T-helper 9 cell (primary cell): ENCODE measurements around the gene DDX1.

Source experiments
- DNase-seq: peaks from one replicate; pipeline ENCODE4 v3.0.0-alpha.2; 2020

DDX1 gene

DNA sequence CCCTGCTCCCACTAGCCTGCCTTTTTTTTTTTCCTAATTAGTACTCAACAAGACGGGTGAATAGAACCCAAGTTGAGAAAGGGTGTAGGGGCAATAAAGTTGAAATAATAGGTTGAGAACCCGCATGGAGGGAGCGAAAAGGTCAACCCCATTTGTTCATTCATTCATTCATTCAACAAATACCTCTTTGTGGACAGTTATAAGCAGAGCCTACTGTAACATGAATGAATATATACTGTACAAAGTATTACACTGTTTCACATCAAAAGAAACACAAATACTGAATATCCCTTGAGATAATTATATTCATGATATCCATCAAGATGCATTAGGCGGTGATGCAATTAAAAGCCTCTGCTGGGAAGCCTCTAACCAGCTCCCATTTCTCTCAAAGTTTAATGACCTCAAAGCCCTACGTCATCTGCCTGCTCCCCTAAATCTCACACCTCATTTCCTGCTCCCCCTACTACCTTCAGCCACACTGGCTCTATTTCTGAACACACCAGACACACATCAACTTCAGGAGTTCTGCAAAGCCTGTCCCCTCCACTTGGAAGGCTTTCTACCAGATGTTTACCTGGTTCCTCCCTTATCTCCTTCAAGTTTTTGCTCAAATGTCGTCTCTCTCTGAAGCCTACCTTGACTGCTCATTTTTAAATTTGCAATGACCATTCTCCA, 29.2 kb upstream of the DDX1 start:
- DNase-seq: no peak

DNA sequence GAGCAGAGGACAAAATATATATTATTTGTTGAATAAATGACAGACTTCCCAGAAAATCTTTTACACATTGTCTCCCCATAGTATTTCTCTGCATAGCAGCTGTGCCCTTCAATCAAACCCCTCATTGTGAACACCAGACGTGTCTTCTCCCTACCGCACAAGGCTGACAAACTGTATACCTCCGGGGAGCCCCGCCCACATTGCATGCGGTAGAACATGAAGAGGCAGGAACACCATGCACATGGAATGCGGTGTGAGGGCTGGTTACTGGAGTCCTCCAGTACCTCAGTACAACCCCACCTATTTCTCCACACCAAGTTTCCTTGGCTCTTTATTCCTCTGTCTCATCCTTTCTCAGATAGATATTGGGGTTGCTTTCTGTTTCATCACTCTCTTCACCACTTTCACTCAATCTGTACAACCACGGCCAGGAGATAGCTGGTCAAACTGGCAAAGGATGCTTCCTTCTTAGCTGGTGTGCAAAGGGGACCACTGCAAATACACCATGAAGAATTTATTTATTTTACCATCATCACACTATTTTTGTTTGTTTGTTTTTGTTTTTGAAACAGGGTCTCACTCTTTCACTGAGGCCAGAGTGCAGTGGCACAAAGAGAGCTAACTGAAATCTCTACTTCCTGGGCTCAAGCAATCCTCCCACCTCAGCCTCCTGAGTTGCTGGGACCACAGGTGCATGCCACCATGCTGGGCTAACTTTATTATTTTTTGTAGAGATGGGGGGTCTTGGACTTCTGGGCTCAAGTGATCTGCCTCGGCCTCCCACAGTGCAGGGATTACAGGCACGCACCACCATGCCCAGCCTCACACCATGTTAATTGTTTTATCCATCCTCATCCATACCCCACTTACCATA, 28.2 kb upstream of the DDX1 start:
- DNase-seq: no peak

DNA sequence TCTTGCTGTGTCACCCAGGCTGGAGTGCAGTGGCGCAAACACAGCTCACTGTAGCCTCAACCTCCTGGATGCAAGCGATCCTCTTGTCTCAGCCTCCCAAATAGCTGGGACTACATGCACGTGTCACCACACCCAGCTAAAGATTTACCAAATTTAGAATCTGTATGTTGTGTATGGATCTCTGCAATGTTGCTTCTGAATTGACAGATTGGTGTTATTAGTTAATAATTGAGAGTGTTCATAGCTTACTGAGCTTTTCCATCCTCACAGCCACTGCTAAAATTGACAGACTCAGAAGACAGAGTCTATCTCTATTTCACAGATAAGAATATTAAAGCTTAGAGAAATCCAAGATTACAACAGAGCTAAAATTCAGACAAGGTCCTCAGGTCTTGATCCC, 26.3 kb upstream of the DDX1 start:
- no peak for DNase-seq

DNA sequence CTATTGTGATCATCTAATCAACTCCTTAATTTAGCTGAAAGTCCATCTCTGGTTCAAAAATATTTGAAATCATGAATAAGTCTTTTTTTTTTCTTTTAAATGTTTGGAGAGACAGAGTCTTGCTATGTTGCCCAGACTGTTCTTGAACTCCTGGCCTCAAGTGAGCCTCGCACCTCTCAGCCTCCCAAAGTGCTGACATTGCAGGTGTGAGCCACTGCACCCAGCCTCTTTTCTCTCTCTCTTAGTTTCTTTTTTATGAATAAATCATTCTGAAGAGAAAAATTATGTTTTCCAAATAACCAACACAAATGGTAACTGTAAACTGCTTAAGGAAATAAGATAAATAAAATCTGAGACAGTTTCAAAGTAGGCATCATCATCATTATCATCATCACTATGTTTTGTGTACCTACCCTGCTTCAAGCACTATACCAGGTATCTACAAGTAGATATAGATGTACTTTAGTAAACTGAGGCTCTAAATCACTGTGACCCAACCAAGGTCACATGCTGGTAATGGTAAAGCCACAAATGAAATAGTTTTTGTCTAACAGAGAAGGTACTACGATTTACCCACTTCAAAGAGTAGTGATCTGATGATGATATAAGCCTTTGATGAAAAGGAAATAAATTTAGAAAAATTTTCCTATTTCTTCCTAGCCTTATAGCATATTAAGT, 25.5 kb upstream of the DDX1 start:
- DNase-seq: no peak

DNA sequence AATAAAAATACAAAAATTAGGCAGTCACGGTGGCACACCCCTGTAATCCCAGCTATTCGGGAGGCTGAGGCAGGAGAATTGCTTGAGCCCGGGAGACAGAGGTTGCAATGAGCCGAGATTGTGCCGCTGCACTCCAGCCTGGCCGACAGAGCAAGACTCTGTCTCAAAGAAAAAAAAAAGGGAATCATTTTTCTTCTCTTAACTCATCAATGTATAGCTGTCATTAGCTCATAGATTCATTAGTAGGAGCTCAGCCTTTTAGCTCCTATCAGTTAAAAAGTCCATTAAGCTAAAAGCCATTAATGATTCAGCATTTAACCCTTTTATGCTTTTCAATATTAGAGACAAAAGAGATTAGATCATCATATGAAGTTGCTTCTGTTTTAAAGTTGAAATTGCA, 24.8 kb upstream of the DDX1 start:
- no peak for DNase-seq

DNA sequence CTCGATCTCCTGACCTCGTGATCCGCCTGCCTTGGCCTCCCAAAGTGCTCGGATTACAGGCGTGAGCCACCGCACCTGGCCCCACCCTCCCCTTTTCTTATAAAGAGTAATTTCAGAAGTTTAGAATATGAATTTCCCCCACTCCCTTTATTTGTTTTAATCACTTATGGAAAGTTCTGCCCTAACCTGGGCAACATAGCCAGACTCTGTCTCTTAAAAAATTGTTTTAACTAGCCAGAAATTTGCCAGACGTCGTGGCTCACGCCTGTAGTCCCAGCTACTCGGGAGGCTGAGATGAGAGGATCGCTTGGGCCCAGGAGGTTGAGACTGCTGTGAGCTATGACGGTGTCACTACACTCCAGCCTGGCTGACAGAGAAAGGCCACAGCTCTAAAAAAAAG, 22.8 kb upstream of the DDX1 start:
- no peak for DNase-seq

DNA sequence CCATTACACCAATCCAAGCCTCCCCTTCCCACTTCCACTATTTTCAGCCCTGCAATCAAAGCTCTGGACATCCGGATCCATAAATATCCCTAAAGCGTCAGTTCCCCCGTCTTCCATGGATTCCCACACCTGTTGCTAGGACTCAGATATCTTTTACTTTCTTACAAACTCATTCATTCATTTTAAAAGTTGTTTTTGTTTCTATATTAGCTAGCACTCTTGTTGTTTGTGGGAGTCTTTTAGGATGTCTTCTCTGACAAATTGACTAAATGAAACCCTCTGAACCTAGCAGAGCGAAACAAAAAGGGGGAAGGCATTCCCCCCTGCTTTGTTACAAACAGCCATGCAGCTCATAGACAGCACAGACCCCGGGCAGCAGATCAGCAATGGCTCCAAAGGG, 21.6 kb upstream of the DDX1 start:
- no peak for DNase-seq

DNA sequence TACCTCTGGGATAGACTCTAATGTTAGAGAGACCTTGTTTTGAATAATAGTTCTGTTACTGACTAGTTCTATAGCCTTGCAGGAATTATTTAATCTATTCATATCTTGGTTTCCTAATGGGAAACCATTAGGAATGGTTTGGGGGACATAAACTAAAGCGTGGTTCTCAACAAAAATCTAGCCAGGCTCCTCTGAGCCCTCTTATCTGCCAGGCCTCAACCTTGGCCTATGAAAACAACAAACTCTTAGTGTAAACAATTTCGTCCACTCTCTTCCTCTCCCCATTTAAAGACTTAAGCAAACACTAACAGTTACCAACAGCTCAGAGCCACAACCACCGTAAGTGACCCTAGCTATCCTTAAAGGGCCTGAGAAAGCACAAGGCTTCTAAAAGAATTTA, 19.9 kb upstream of the DDX1 start:
- DNase-seq: no peak

DNA sequence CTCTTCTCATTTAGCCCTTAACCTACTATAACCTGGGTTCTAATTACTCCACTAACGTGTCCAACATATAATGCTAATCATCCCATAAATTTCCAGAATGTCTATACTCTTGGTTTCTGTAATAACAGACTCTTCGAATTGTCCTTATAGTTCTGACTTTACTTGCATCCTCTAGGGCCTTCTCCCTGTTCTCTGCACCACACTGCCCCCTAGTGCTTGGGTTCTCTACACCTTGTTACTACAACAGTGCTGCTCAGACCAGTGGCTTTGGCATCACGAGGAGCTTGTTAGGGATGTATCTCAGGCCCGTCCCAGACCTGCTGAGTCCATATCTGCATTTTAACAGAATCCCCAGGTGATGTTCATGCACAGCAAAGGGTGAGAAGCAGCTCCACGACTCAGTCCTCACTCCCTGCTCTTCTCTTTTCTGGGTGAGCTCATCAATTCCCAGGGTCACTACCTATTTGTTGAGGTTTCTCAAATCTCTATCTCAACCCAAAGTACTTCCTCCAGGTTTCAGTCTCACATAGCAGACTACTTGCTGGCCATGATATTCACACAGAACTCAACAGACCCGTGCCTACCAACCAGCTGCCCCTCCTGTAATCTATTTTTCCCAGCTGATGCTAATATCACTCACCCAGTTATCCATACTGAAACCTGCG, 14.5 kb upstream of the DDX1 start:
- peak; percentile 89 for DNase-seq

DNA sequence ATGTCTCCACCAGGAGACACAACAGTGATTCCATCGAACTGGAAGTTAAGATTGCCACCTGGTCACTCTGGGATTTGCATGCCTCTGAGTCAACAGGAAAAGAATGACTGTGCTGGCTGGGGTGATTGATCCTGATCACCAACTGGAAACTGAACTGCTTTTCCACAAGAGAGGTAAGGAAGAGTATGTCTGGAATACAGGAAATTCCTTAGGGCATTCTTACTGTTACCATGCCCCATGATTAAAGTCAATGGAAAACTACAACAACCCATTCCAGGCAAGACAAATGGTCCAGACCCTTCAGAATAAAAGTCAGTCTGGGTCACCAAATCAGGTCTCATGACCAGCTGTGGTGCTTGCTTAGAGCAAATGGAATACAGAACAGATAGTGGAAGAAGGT, 12.0 kb upstream of the DDX1 start:
- DNase-seq: no peak

DNA sequence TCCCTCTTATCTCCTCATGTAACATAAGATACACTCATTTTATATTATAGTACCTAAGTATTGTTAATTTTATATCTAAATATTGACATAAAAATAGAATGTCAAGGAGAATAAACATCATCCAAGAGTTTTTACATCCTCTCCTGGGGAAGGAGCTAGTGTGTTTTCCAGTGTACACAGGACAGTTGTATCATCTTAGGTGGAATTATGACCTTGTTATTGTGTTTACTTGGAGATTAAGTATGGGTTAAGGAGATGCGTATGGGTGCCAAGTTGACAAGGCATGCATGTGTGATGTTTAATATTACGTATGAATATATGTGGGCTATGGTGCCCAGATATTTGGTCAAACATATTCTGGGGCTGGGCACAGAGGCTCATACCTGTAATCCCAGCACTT, 11.2 kb upstream of the DDX1 start:
- no peak for DNase-seq

DNA sequence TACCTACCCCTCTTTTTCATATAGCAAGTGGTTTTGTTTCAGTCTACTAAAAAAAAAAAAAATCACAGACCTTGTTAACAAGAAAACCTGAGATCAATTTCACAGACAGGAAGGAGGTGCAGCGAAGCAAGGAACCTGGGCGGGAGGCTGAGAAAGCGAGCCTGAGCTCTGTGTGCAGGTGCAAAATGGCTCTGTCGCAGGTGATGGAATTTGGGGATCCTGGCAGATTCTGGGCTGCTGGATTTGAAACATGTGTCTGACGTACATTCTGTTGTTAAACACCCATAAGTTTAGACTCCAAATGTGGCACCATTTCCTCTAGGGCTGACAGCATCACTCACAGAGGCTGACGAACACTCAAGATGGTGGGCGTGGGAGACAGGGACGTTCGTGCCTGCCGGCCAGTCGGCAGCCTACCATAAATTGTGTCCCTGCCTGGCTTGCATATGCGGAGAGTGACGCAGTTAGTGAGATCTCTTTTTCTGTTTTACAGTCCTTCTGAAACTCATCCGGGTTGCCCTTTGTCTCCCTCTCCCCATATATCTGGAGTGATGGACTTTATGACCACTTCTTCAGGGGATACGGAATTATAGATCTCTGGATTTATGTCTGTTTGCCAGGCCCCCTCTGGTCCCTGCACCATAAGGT, 8.8 kb upstream of the DDX1 start:
- no peak for DNase-seq

DNA sequence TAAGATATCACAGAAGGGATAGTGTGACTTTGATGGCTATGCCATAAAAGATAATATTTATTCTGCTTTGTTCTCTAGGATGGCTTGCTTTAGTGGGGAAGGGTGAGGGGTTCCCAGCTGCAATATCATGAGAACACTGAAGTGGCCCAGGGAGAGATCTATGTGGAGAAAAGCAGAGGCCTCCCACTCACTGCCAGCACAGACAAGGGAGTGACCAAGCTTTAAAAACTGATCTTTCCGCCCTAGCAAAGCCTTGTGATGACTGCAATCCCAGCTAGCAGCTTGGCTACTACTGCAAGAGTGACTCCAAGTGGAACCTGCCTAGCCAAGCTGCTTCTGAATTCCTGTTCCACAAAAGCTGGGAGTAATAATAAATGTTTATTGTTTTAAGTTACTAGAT, 7.8 kb upstream of the DDX1 start:
- DNase-seq: no peak

DNA sequence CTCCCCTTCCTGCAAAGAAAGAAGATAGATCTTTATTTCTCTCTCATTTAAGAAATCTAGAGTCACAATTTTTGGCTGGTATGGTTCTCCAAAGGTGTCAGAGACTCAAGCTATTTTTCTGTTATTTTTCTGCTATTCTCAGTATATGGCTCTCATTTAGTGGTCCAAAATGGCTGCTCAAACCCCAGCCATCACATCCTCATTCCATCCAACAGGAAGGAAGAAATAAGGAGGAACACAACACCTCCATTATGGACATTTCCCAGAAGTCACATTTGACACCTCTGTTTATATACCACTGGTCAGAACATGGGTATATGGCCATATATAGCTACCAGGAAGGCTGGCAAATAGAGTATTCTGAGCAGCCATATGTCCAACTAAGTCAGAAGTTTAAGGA, 7.4 kb upstream of the DDX1 start:
- DNase-seq: no peak

DNA sequence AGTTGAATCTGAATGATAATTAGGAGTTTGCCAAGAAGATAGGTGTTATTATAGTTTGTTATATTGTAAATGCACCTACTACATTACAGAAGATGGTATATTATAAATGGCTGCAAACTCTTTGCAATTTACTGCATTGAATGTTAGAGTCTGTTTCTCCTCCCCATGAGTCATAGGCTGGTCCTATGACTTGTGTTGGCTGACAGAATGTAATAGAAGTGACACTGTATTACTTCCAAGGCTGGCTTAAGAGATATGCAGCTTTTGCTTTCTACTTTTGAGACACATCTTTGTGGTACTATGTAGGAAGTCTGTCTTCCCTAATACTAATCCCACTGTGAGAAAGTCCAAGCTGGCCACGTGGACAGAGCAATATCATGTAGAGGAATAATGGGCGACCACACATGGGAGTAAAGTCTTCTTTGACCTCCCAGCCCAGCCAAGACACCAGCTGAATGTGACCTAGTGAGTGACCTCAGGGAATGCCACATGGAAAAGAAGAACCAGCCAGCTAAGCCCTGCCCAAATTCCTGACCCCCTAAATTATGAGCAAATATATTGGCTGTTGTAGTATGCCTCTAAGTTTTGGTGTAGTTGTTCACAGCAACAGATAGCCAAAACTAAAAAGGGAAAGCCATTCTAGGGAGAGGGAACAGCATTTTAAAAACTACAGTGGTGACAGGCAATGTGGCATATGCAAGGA, 6.8 kb upstream of the DDX1 start:
- no peak for DNase-seq

DNA sequence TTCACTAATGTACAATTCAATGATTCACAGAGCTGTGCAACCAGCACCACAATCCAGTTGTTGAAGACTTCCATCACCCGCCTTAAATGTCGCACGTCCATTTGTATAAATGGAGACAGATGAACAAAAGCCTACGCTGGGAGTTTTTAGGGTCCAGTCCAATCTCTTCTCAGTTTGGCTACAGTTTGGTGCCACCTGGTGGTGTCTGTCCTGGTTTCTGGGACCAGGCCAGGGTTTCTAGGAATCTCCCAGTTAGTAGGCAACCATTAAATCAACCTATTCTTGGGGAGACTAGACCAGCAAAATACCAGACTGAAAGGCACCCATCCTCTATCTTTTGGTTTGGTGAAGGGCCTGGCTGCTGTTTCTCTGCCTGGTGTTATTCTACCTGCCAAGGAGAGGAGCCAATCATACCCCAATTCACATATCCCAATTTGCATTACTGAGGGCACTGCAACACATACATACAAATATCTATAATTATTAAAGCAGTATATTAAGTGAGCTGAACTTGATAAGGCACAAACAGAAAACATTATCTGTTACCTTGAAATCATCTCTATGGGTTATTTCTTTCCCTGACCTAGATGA, 3.2 kb upstream of the DDX1 start:
- DNase-seq: no peak

DNA sequence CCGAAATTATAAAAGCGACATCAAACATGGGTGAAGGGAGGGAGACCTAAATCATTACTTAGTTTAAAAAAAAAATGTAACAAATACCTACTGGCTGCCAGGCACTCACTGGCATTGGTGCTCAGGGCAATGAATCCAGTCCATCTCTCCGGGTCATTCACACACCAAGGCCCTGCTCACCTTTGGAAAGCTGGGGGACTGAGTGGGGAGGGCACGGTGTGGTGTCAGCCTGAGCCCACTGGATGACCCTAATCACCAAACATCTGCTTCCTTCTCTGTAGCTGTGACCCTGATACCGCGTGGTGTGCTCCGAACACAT, 336 bp upstream of the DDX1 start:
- DNase-seq: no peak

DNA sequence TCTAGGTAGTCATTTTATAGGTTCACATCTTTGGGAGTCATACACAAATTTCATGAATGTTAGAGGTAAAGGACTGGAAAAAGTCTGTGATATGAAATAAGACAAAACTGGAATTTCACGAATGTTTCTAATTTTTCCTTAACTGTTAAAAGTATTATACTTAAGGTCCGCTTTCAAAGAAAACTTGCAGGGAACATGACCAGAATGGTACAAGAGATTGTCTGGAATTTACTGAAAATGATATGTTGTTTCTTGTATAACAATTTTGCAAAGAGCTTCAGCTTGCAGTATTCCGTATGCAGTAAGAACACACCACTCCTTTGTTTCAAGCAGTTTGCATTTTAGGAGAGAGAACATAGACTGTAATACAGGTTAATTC, 1.6 kb downstream of the DDX1 start:
- DNase-seq: no peak

DNA sequence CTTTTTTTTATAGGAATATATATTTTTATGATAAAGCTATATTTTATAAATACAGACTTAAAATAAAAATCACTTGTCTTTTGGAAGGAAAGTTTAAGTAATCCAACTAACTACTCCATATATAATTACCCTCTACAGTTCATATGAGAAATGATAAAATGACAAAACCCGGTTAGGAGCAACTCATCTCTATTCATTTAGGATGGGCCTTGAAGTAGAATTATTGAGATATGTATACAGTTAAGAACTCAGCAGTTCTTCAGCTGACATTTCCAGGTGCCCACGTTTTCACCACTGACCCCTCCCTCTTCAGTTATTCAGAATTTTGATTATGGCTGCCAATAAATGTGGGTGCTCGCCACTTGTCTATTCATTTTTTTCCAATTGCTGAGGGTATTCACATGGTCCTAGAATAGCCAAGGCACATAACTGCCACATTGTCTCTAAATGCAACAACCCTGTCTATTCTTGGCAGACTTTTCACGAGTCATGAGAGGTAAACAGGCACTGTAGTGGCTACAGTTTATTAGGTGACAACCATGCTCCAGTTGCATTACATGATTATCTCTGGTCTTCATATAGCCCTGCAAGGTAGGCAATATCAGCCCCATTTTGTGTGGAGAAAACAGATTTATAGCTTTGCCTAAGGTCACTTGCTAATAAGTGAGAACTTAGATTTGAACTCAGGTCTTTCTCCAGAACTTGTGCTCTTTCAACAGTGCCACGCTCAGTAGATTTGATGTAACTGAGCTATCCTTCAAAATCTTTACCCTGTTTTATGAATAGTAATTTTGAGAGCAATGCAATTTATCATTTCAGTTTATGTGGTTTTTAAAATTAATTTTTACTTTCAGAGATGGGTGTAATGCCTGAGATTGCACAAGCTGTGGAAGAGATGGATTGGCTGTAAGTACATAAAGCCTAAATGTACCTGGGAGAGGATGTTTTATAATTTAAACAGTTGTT, 2.9 kb downstream of the DDX1 start:
- DNase-seq: no peak

DNA sequence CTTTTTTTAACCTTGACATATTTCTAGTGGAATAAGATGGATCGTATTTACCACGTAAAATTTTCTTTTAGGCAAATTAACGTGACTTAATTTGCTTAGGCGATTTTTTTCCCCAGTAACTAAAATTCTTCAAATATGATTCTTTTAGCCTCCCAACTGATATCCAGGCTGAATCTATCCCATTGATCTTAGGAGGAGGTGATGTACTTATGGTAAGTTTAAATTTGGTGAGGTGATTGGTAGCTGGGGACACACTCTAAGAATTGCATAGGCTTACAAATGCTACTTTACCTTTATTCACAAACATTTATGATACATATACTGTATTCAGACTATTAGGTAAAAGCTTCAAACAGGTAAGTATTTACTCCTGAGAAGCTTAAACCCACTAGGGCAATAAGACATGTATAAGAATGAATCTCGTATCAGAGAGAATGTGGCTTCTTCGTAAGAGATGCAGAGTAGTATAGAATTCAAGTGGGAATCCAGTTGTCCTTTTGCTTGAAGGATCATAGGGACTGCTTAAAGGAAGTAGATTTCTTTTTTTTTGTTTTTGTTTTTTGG, 3.8 kb downstream of the DDX1 start:
- DNase-seq: no peak

DNA sequence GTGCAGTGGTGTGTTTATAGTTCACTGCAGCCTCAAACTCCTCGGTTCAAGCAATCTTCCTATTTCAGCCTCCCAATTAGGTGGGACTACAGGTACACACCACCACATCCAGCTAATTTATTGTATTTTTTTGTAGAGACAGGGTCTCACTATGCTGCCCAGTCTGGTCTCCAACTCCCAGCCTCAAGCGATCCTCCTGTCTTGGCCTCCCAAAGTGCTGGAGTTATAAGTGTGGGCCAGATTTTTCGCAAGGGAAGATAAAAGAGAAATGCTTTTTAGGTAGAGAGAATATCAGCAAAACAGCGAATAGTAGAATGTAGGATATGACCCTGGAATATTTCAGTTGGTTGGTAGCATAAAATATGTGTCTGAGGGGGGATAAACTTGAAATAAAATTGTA, 4.3 kb downstream of the DDX1 start:
- DNase-seq: no peak
